Stromal cell of bone marrow (primary cell): Measurements from ENCODE around the gene MCF2L.

Experiments
- DNase-seq: peaks from one replicate; pipeline ENCODE4 v3.0.0-alpha.2; 2012; ENCODE audit warnings: low read depth

The MCF2L gene

GRCh38 chr13:113129480-113129879, 160.5 kb downstream of the MCF2L start:
- no peak for DNase-seq

- DNase-seq, result no peak
Measured at GRCh38 chr13:113129921-113130750, 161.1 kb downstream of the MCF2L start.

GRCh38 chr13:113135281-113135760, 166.3 kb downstream of the MCF2L start:
- no peak for DNase-seq

- no peak for DNase-seq
Measured at GRCh38 chr13:113137691-113138298, 168.8 kb downstream of the MCF2L start.

- DNase-seq, result no peak
Measured at GRCh38 chr13:113138792-113139551, 170.0 kb downstream of the MCF2L start.

DNA sequence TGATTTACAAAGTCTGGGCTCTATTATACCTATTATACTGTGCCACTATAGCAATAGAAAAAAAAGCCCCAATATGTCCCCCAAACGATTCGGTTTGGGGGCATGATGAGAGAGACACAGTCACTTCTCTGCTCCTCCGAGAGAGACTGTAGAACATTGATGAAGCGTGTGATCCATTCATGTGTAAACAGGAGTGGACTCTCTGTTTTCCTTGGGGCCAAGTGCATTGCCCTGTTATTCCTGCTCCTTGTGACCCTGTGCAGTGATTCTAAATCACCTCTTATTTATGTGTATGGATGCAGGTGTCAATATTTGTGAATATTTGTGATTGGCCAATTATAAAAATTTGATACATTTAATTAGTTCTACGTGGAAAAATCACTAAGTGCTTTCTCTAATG, 170.6 kb downstream of the MCF2L start:
- no peak for DNase-seq

- DNase-seq, result no peak
Measured at GRCh38 chr13:113140677-113141600, 171.9 kb downstream of the MCF2L start.

- no peak for DNase-seq
Measured at GRCh38 chr13:113141601-113141970, 172.6 kb downstream of the MCF2L start.

GRCh38 chr13:113142876-113143275, 173.9 kb downstream of the MCF2L start:
- no peak for DNase-seq

GRCh38 chr13:113143466-113144254, 174.6 kb downstream of the MCF2L start:
- DNase-seq, result no peak

DNA sequence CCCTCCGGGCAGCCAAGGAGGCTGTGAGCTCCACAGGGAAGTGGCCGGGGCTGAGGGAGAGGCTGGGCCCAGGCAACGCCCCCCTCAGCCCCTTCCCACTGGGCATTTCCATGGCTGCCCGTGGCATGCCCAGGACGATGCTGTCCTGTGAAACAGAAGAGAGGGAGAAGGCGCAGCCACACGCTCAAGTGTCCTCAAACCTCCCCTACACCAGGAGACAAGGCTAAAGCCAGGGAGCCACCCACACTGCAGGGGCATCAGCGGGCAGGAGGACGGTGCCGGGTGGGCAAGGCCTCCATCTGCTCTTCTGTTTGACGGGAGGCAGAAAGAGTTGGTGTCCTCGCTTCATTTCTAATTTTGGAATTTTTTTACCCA, 175.2 kb downstream of the MCF2L start:
- no peak for DNase-seq

DNA sequence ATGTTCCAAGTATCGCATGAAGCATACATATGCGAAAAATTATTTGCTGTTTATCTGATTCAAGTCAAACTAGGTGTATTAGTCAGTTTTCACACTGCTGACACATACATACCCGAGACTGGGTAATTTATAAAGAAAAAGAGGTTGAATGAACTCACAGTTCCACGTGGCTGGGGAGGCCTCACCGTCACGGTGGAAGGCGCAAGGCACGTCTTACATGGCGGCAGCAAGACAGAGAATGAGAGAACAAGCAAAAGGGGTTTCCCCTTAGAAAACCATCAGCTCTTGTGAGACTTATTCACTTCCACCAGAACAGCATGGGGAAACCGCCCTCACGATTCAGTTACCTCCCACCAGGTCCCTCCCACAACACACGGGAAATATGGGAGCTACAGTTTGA, 176.5 kb downstream of the MCF2L start:
- DNase-seq, result no peak

DNA sequence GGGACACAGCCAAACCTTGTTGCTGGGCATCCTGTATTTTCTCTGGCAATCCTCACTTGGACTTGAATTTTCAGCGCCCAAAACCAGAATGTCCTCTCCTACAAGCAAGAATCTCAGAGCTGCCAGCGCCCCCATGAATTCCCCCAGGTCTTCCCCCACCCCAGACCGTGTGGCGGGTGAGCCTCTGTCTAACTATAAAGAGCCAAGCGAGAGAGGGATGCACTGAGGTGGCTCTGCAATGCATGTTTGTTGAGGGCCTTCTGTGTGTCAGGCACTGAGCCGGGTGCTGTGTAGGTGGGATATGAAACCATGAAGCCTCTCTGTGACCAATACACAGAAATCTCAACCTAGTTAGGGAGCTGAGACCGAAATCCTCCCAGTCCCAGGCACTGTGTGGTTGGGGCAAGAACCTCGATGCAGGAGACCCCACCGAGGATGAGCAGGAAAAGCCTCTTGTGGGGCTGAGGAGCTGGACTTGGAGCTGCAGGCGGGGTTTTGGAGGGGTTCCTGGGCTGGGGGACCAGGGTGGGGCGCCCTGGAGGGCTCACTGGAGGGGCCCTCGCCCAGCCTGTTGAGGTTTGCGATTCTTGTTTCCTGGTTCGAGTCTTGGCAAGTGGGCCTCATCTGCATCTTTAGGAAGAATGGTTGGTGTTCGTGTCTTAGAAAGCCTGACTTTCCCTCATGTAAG, 177.0 kb downstream of the MCF2L start:
- no peak for DNase-seq

- no peak for DNase-seq
Measured at GRCh38 chr13:113146750-113147149, 177.7 kb downstream of the MCF2L start.

DNA sequence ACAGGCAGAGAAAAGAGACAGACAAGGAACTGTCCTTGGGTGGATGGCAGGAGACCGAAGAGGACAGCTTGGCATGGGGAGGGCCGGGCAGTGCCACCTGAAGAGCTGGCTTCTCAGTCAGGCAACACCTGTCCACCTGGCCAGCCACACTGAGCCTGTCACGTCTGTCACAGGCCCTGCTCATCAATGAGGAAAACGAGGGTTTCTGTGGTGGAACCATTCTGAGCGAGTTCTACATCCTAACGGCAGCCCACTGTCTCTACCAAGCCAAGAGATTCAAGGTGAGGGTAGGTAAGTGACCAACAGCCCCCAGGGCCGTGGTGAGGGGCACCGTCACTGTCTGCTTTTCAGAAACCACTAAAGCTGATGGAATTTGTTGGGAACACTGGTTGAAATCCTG, 178.2 kb downstream of the MCF2L start:
- no peak for DNase-seq

DNA sequence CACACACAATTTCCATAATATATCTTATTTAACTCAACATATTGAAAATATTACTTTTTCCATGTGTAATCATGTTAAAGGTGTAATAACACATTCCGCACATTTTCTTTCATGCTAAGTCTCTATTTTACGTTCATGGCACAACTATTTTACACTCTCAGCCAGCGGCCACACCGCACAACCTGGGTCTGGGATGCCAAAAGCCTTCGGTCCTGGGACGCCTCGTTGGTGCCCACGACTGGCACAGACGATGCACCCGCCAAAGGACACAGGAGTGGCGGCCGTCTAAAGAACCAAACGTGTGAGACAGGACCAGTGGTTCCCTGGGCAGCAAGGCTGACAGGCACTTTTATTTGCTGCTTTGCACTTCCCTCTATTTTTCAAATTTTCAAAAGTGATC, 179.4 kb downstream of the MCF2L start:
- no peak for DNase-seq

- DNase-seq, result no peak
Measured at GRCh38 chr13:113148940-113149503, 180.0 kb downstream of the MCF2L start.
